HepG2 (cell line): ENCODE measurements around the gene NADK2. TPM values are rescaled to one million over a fixed set of nuclear protein-coding genes. Genes with fewer than 3 reads are reported as not detected.

Experiments used
- ATAC-seq: fragments of 200-7000 bp; cut with Tn5 transposase; 3 replicates; pipeline ENCODE4 v1.9.1; 2020; ENCODE audit warnings: mild to moderate bottlenecking, moderate library complexity
- BruUV-seq: library from RNA; stranded (reverse); fragments of 400-500 nt; replicated peaks from 2 replicates; lab custom pipeline; 2021; lab: Mats Ljungman, UMichigan
- CTCF ChIA-PET: fragments of 300-600 bp; formaldehyde crosslinking; extraction: SDS; loops from one replicate; lab custom pipeline; 2021; ENCODE audit warnings: low total read pairs, inconsistent platforms, low intra/inter-chr PET ratio; lab: Yijun Ruan, JAX
- POLR2A ChIA-PET: fragments of 350-600 bp; sonication (Branson Sonifier 250); formaldehyde crosslinking; loops from one replicate; lab custom pipeline; 2020; ENCODE audit warnings: antibody characterized with exemption, inconsistent platforms; lab: Yijun Ruan, JAX
- DNase-seq: peaks from one replicate; pipeline ENCODE4 v3.0.0-alpha.2; 2015; ENCODE audit warnings: low spot score
- FAIRE-seq: peaks from 3 replicates; lab custom pipeline; 2011; peaks lifted over from hg19 to GRCh38; lab: Jason Lieb, UNC
- H2AFZ ChIP-seq: one replicate; pipeline ENCODE4 v1.6.1; 2011; ENCODE audit warnings: low read length, inconsistent platforms
- H3K27ac ChIP-seq: fragments of 300-600 bp; 3 replicates; pipeline ENCODE4 v1.8.0; 2011; ENCODE audit warnings: mixed run types, mild to moderate bottlenecking, mixed read lengths, low read length, inconsistent platforms; ENCODE audit not compliant: insufficient read depth; ENCODE audit errors: extremely low read length
- H3K27me3 ChIP-seq, 2 experiments: fragments of 200-600 bp in 1 of 2; 2 replicates in 1 of 2; 3 replicates in 1 of 2; pipeline versions ENCODE4 v1.6.0 to v1.8.0; 2011; ENCODE audit warnings: low read length in 2 of 2, mild to moderate bottlenecking in 2 of 2, moderate library complexity in 2 of 2, inconsistent platforms in 1 of 2; ENCODE audit not compliant: insufficient read depth in 2 of 2, control insufficient read depth in 1 of 2
- H3K36me3 ChIP-seq, 2 experiments: fragments of 200-600 bp in 1 of 2; replicated peaks in 1 of 2; 2 replicates in 1 of 2; 3 replicates in 1 of 2; pipeline versions ENCODE4 v1.5.1 to v1.8.0; 2011; ENCODE audit warnings: low read length in 2 of 2, inconsistent platforms in 1 of 2; ENCODE audit not compliant: insufficient read depth in 2 of 2, control insufficient read depth in 1 of 2
- H3K4me1 ChIP-seq: 2 replicates; pipeline ENCODE4 v1.5.1; 2012; ENCODE audit warnings: low read length, inconsistent platforms; ENCODE audit not compliant: insufficient read depth
- H3K4me2 ChIP-seq: 2 replicates; pipeline ENCODE4 v1.6.0; 2011; ENCODE audit warnings: low read depth, low read length, inconsistent platforms
- H3K4me3 ChIP-seq, 3 experiments: fragments of 200-600 bp in 1 of 3; sonication (generic), shearing (Covaris generic) in 1 of 3; replicated peaks in 1 of 3; 2 replicates each; pipeline ENCODE4 v1.5.1; 2011 to 2016; ENCODE audit warnings: low read length in 3 of 3, inconsistent platforms in 2 of 3, low read depth in 2 of 3, mild to moderate bottlenecking in 2 of 3, control low read depth in 1 of 3, mixed read lengths in 1 of 3; ENCODE audit not compliant: insufficient read depth in 1 of 3
- H3K79me2 ChIP-seq: one replicate; pipeline ENCODE4 v1.6.1; 2011; ENCODE audit warnings: low read length, inconsistent platforms; ENCODE audit not compliant: insufficient read depth
- H3K9ac ChIP-seq: 2 replicates; pipeline ENCODE4 v1.6.0; 2011; ENCODE audit warnings: mild to moderate bottlenecking, low read depth, low read length, inconsistent platforms; ENCODE audit not compliant: insufficient read depth
- H3K9me3 ChIP-seq: 2 replicates; pipeline ENCODE4 v1.5.1; 2012; ENCODE audit warnings: mild to moderate bottlenecking, low read length
- H4K20me1 ChIP-seq: 2 replicates; pipeline ENCODE4 v1.6.0; 2011; ENCODE audit warnings: inconsistent platforms, mild to moderate bottlenecking, low read length, moderate library complexity; ENCODE audit not compliant: insufficient read depth
- BRCA1 ChIP-seq: sonication (generic); formaldehyde crosslinking; IDR thresholded peaks from 2 replicates; pipeline ENCODE4 v1.4.0; 2020; ENCODE audit warnings: missing genetic modification reagents
- EEA1 ChIP-seq: sonication (generic); formaldehyde crosslinking; IDR thresholded peaks from 2 replicates; pipeline ENCODE4 v1.5.1; 2020; ENCODE audit warnings: mild to moderate bottlenecking, missing genetic modification reagents, borderline replicate concordance
- KLF11 ChIP-seq: IDR thresholded peaks from 2 replicates; pipeline ENCODE4 v1.6.1; 2016; ENCODE audit warnings: missing compliant biosample characterization
- KLF15 ChIP-seq: sonication (generic); formaldehyde crosslinking; IDR thresholded peaks from 2 replicates; pipeline ENCODE4 v1.8.1; 2023; ENCODE audit warnings: borderline replicate concordance, mild to moderate bottlenecking, inconsistent platforms, missing genetic modification reagents, mixed read lengths
- RXRB ChIP-seq: IDR thresholded peaks from 2 replicates; pipeline ENCODE4 v1.6.1; 2016; ENCODE audit warnings: borderline replicate concordance, missing genetic modification reagents, missing compliant biosample characterization
- ZBTB49 ChIP-seq: sonication (generic); formaldehyde crosslinking; IDR thresholded peaks from 2 replicates; pipeline ENCODE4 v1.4.0; 2020; ENCODE audit warnings: missing genetic modification reagents, borderline replicate concordance
- ZNF121 ChIP-seq: sonication (generic); formaldehyde crosslinking; IDR thresholded peaks from 2 replicates; pipeline ENCODE4 v1.5.0; 2020; ENCODE audit warnings: mild to moderate bottlenecking, missing genetic modification reagents
- ZNF564 ChIP-seq: sonication (generic); formaldehyde crosslinking; IDR thresholded peaks from 2 replicates; pipeline ENCODE4 v1.8.1; 2023; ENCODE audit warnings: mild to moderate bottlenecking, missing genetic modification reagents
- WGBS: methylation state at CpG from one replicate; pipeline ENCODE4 v1.1.6; 2017; ENCODE audit warnings: low lambda C conversion rate; 5-methylcytosine and 5-hydroxymethylcytosine counted together
- in situ Hi-C: cut with HindIII; loops from 2 replicates; pipeline ENCODE4 v1.10.0; 2017; ENCODE audit warnings: low pct_unique_long_range_greater_than_20kb; ENCODE audit not compliant: extremely low pct_ligation_motif_present
- intact Hi-C: fragments of 100-400 bp; cut with micrococcal nuclease; formaldehyde crosslinking; loops from one replicate; pipeline ENCODE4 v1.10.0; 2022; ENCODE audit not compliant: unreplicated experiment
- polyA plus RNA-seq, 8 experiments: library from polyadenylated mRNA; depleted of rRNA in 3 of 8; stranded (reverse) in 7 of 8; unstranded in 1 of 8; fragments of >200 nt; fragmentation: Illumina TruSeq in 4 of 8; extraction: Trizol in 4 of 8; gene quantifications; 2 replicates each; pipeline versions ENCODE4 v1.2.1 to v1.2.3, GENCODE V29; 2011 to 2016; ENCODE audit warnings: low read depth in 4 of 8, missing spikeins in 1 of 8, mixed read lengths in 1 of 8; ENCODE audit not compliant: insufficient read depth in 1 of 8
- total RNA-seq, 5 experiments: library from RNA; depleted of rRNA; stranded (reverse); fragments of >200 nt; fragmentation: Illumina TruSeq; extraction: Trizol; gene quantifications; 2 replicates each; pipeline ENCODE4 v1.2.3, GENCODE V29; 2016; ENCODE audit warnings: low read depth in 1 of 5

Gene NADK2
- total and polyA plus RNA-seq, 2 of the 13 experiments (the other 11 are each of a cell fraction or from before 2014, with no cell fraction given) = 13.9 to 71.4 TPM

- H2AFZ ChIP-seq = no peak overlapping the region
- in situ Hi-C loops = no loop called here
- H3K4me2 ChIP-seq = no peak overlapping the region
- no peaks in the 10 kb centered on the region for H3K27me3 ChIP-seq
- no peak for FAIRE-seq
- no peaks in the 10 kb centered on the region for H3K79me2 ChIP-seq
- DNase-seq = no peak
- intact Hi-C loops = no loop called here
- H3K4me1 ChIP-seq = no peaks in the 10 kb centered on the region
- no peak overlapping the region for H3K9ac ChIP-seq
- ATAC-seq = no peak
- peaks cover 7 to 35% of the 10 kb centered on the region in 2 experiments for H3K36me3 ChIP-seq
- no peak for TF ChIP-seq RXRB (CRISPR knock-in tag)
- 95% methylated on average over 2 of the region's 2 CpGs for WGBS
- BruUV-seq = no TSS peak
- H3K27ac ChIP-seq = no peak overlapping the region
- no peaks in the 10 kb centered on the region for H3K9me3 ChIP-seq
- no peaks in the 10 kb centered on the region for H4K20me1 ChIP-seq
- POLR2A ChIA-PET = no interaction called here
- CTCF ChIA-PET = no interaction called here
- H3K4me3 ChIP-seq = no peak overlapping the region
Observed at GRCh38 chr5:36205329-36205728, 36.4 kb downstream of the NADK2 start.

DNA sequence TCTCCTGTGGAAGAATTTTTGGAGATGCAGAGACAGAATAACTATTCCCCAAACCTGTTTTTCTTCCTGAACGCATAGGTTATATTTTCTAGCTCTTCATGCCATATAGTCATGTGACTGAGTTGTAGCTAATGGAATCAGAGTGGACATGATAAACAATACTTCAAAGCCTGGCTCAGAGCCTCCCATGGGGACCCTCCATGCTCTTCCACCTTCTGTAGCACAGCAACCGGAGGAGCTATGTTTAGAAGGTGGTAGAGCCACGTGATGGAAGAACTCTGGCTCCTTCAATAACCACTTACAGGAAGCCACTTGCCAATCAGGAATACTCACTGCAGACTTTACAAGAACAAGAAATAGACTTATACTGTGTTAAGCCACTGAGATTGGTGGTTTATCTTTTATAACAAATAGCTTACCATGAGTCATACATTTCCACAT, 39.2 kb downstream of the NADK2 start:
- in situ Hi-C loops (no loop called here), intact Hi-C loops (no loop called here)
- Histone ChIP-seq H4K20me1 (no peaks in the 10 kb centered on the region), H3K27me3 (no peaks in the 10 kb centered on the region), H2AFZ (no peak overlapping the region), H3K4me2 (no peak overlapping the region), H3K27ac (no peak overlapping the region), H3K9me3 (no peaks in the 10 kb centered on the region), H3K4me1 (no peaks in the 10 kb centered on the region), H3K9ac (no peak overlapping the region), H3K36me3 (peaks cover 8 to 43% of the 10 kb centered on the region in 2 experiments), H3K79me2 (no peaks in the 10 kb centered on the region), H3K4me3 (no peak overlapping the region)
- ChIA-PET POLR2A (no interaction called here), CTCF (no interaction called here)
- FAIRE-seq (no peak), ATAC-seq (no peak), DNase-seq (no peak)
- WGBS = 100% methylated on average over 3 of the region's 3 CpGs
- TF ChIP-seq BRCA1 (no peak), ZNF564 (CRISPR knock-in tag) (no peak), ZBTB49 (no peak), EEA1 (CRISPR knock-in tag) (no peak), KLF15 (no peak), KLF11 (CRISPR knock-in tag) (no peak), ZNF121 (no peak)
- no TSS peak for BruUV-seq
